ENCODE data around the gene COL2A1.

COL2A1 gene

GRCh38 chr12:48012070-48012469 lies 7.8 kb upstream of the COL2A1 start:
- no peak for DNase-seq (ENCODE audit: low read depth in 3 of 3)

GRCh38 chr12:48010366-48010970 lies 6.2 kb upstream of the COL2A1 start:
- DNase-seq (ENCODE audit: low read depth in 3 of 3) = no peak

- no peak for DNase-seq (ENCODE audit: low read depth in 3 of 3)
Observed at GRCh38 chr12:48009471-48009870, 5.2 kb upstream of the COL2A1 start.

GRCh38 chr12:48008950-48009349 lies 4.7 kb upstream of the COL2A1 start:
- no peak for DNase-seq (ENCODE audit: low read depth in 3 of 3)

GRCh38 chr12:48008349-48008748 lies 4.1 kb upstream of the COL2A1 start:
- no peak for DNase-seq (ENCODE audit: low read depth in 3 of 3)

- DNase-seq (ENCODE audit: low read depth in 3 of 3) = no peak
Observed at GRCh38 chr12:48007206-48007605, 2.9 kb upstream of the COL2A1 start.

GRCh38 chr12:48005750-48006021 lies 1.4 kb upstream of the COL2A1 start:
- no peak for DNase-seq (ENCODE audit: low read depth in 3 of 3)

GRCh38 chr12:48005001-48005749 lies 899 bp upstream of the COL2A1 start:
- no peak for DNase-seq (ENCODE audit: low read depth in 3 of 3)

GRCh38 chr12:48003226-48004052 lies 837 bp downstream of the COL2A1 start:
- no peak for DNase-seq (ENCODE audit: low read depth in 3 of 3)

- DNase-seq (ENCODE audit: low read depth in 3 of 3) = no peak
Observed at GRCh38 chr12:48002773-48003218, 1.5 kb downstream of the COL2A1 start.

- DNase-seq (ENCODE audit: low read depth in 3 of 3) = no peak
Observed at GRCh38 chr12:48002414-48002730, 1.9 kb downstream of the COL2A1 start.

- DNase-seq (ENCODE audit: low read depth in 3 of 3) = no peak
Observed at GRCh38 chr12:48001505-48002413, 2.5 kb downstream of the COL2A1 start.

- no peak for DNase-seq (ENCODE audit: low read depth in 3 of 3)
Observed at GRCh38 chr12:48000878-48001504, 3.3 kb downstream of the COL2A1 start.

GRCh38 chr12:47999816-48000215 lies 4.5 kb downstream of the COL2A1 start:
- DNase-seq (ENCODE audit: low read depth in 3 of 3) = no peak

- DNase-seq (ENCODE audit: low read depth in 3 of 3) = no peak
Observed at GRCh38 chr12:47997321-47997720, 7.0 kb downstream of the COL2A1 start.

GRCh38 chr12:47995981-47996401 lies 8.3 kb downstream of the COL2A1 start:
- DNase-seq (ENCODE audit: low read depth in 3 of 3) = no peak

GRCh38 chr12:47993491-47993890 lies 10.8 kb downstream of the COL2A1 start:
- DNase-seq (ENCODE audit: low read depth in 3 of 3) = no peak

GRCh38 chr12:47992776-47993175 lies 11.5 kb downstream of the COL2A1 start:
- DNase-seq (ENCODE audit: low read depth in 3 of 3) = no peak

- no peak for DNase-seq (ENCODE audit: low read depth in 3 of 3)
Observed at GRCh38 chr12:47991106-47992061, 12.9 kb downstream of the COL2A1 start.

All from stimulated activated CD4-positive, alpha-beta T cell treated with anti-CD3 and anti-CD28 coated beads, TNF-alpha, amount 100 ng/mL, for 48 hours (primary cell).